Measurements from ENCODE around the gene TTLL3.

- TF ChIP-seq EZH2phosphoT487 (IDR thresholded peaks at IDR 0.05; ENCODE audit: low read depth): no peak
- TF ChIP-seq CTCF (IDR thresholded peaks at IDR 0.05; ENCODE audit: low read depth, low read length): no peak
Observed at GRCh38 chr3:9787714-9788113, 22.3 kb upstream of the TTLL3 start.
